NCI-H510A (cell line): ENCODE data around the gene CDK6.

Experiments used
- DNase-seq: peaks from one replicate; lab custom pipeline; 2025; lab: John Stamatoyannopoulos, UW

The CDK6 gene

DNA sequence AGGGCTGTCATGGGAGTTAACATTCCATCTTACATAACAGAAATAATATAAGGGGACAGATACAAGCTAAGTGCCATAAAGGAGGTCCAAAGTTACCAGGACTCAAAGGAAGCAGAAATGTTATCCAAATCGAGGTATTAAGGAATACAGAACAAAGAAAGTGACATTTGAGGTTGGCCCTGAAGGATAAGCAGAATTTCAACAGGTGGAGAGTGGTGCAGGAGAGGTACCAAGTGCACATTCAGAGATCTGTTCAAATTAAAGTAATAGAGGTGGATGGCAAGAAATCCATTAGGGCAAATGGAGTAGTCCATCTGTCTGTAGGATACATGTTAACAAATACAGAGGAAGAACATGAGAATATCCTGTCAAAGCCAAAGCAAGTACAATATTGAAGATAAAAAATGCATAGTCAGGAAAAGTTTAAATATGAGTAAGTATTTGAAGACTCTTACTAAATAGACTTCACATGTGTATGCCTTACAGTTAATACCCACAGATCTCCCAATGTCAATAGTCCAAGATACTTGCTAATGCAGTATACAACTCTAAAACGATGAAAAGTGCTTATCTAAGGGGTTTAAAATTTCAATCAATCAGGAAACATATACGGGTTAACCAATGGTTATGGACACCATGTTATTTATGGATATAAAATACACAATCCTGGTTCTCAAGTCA lies 10.0 kb downstream of the CDK6 start:
- DNase-seq = no peak

DNA sequence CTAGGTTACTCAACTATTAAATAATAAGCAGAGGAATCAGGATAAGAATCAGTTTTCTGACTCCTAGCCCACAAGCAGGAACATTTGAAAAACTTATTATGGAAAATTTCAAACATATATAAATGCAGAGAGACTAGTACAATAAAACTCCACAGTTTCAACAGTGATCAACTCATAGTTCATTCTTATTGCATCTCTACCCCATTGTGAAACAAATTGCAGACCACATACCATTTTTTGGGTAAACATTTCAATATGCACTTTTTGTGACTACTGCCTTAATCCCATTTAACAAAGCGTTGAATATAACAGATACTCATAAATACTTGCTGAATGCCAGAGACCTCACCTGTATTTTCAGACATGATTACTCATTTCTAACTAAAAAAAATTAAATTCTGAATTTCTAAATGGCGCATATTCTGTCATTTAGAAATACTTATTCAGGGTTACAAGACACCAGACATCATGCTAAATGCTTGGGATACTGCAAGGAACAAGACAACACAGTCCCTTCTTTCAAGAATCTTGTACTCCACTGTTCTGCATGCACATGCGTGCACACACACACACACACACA lies 11.4 kb downstream of the CDK6 start:
- DNase-seq = no peak

DNA sequence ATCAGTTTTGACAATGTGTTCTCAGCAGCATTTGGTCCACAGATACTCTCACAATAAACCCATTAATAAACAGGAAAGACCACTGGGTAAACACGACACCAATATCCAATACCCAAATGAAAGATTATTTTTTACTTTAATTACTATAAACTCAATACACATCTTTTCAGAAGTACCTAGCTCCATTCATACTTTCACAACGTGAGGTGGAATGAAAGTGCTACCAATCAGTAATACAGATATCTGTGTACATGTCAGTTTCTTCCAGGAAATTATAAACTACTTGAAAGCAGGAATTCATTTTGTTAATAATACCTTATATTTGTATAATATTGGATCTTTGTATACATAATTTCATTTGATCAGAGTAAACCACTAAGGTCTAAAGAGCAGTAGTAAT lies 11.9 kb downstream of the CDK6 start:
- DNase-seq = no peak

DNA sequence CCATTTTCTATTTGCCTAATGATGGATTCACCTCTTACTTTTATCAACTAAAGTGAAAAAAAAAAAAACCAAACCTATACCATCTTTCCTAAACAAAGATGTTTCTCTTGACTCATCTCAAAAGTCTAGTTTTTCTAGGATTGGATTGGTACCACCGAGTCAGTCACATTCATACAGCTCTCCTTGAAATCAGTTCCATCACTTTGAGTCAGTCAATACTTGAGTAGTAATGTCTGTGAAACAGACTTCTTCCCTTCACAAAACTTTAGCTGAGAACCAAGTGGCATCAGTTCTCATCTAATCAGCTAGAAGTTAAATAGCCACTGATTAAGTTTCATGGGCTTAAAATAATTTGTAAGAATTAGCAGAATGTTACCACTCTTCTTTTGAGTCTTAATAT lies 13.3 kb downstream of the CDK6 start:
- DNase-seq = no peak

- DNase-seq = no peak
Observed at GRCh38 chr7:92820191-92820590, 16.2 kb downstream of the CDK6 start.

- no peak for DNase-seq
Observed at GRCh38 chr7:92817398-92817797, 19.0 kb downstream of the CDK6 start.

GRCh38 chr7:92815412-92815811 lies 21.0 kb downstream of the CDK6 start:
- DNase-seq = no peak

DNA sequence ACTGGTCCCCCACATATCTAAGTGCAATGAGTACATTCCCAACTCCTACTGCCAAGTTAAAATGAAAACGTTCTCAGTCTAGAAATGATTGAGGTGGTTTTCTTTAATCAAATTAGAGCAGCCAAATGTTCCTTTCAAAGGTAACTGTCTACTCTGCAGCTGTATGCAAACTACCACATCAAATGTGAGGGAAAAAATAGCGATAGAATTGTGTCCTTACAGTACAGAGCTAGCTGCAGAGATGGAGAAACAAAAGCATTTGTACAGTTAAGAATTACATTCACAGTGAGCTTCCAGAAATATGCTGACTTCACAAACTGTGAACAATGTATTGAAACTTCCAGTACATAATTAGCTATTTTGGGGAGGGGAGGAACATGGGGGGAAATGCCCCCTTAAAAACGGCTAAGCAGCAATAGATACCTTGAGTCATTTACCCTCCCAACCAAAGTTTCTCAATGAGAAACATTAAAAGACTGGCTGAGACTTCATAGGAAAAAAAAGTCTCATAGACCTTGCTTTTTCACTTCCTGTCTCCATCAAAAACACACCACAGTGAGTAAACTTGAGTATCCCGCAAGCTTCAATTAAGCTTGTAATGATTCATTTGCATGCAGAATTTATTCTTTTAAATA lies 22.9 kb downstream of the CDK6 start:
- DNase-seq = no peak

DNA sequence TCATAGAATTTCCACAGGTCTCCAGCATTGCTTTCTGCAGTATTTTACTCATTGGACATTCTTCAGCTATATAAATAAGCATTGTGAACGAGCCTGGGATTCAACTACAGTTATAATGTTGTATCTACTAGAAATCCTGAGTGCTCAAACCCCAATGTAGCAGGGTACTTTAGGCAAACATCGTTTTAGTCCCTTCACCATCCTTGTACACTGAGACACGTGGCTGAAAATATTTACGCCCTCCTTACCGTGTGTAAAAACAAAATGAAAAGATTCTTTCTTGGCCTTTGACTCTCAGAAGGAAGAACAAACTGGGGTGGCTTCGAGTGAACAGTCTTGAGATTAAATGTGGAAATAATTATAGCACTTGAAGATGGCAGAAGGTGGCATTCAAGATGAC lies 25.2 kb downstream of the CDK6 start:
- DNase-seq = no peak

DNA sequence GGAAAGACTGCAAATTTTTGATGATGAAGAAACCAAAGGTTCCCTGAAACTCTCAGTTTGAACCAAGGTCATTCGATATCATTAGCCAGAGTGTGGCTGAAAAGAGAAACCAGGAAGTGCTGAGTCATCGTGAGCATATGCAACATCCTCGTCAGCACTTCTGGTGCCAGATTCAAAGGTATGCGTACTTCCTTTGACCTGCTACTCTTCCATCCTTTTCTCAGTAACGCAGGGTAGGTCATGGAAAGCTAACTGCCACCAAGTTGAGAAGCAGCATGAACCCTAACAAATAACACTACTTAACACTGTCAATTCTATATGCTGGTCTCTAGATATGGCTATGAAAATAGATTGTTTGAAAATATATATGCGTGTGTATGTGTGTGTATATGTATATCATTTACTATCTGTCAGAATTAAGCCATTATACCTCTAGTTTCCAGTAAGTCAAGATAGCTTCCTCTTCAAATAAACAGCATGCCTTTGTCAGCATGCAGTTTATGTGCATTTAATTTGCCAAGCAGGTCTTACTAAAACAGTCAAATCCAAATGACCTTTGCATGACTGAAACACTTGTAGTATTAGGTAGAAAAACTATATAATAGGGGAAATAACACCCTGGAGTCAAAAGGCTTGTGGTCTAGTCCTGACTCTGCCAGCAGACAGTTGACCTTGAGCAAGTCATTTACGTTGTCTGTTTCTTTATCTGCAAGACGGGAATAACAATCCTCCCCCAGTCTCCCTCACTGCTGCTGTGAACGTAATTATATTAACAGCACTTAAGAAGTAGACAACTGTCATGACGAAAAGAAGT lies 26.4 kb downstream of the CDK6 start:
- peak; percentile 42 for DNase-seq

DNA sequence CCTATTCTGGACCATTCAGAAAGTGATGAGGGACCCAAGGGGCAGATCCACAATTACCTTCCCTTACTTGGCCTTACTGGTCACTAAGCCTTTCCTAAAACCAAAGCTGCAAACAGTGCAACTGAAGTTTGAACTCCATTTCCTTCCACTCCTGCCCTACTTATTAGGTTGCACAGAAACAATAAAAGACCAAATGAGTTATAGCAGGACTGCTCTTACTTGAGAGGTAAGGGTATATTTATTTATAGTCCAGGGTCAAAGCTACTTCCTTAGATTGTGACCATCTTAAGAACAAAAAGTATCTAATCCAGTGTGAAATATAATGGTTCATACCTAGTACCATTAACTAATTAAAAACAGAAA lies 27.0 kb downstream of the CDK6 start:
- DNase-seq = no peak

- no peak for DNase-seq
Observed at GRCh38 chr7:92808635-92809034, 27.7 kb downstream of the CDK6 start.

GRCh38 chr7:92808006-92808405 lies 28.4 kb downstream of the CDK6 start:
- DNase-seq = no peak

DNA sequence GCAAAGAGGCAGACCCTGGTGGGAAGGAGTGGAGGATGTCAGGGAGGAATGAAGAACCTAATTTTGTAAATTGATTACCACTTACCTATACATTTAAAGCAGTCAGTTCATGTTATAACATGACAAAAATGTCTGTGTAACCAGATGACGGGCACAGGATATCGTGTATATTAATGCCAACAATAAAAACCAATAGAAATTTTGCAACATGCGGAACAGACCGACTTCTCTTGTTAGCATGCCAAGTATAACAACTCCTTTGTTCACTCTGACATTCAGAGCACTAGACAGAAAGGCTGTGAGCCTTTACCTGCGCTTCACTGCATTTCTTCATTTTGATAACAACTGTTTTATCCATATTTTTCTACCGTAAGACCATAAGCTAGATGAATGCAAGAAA lies 29.9 kb downstream of the CDK6 start:
- DNase-seq = no peak

DNA sequence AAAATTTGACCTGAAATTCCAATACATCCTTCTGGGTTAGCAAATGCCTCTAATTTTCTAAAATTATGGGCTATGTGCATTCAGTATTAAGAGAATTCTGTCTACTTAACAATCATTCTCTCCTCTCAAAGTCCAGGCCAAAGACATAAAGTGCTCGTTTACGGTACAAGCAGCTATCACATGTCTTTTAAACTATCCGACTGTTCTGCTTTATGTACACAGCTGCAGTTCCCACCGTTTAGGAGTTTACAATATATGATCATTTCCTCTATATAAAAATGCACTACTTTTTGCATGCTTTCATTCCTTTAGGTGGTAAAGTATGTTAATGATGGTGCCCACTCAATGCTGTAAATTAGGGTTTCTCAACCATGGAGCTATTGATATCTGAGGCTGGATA lies 34.0 kb downstream of the CDK6 start:
- no peak for DNase-seq

- DNase-seq = no peak
Observed at GRCh38 chr7:92799446-92800211, 36.7 kb downstream of the CDK6 start.

GRCh38 chr7:92798517-92799249 lies 37.7 kb downstream of the CDK6 start:
- no peak for DNase-seq

DNA sequence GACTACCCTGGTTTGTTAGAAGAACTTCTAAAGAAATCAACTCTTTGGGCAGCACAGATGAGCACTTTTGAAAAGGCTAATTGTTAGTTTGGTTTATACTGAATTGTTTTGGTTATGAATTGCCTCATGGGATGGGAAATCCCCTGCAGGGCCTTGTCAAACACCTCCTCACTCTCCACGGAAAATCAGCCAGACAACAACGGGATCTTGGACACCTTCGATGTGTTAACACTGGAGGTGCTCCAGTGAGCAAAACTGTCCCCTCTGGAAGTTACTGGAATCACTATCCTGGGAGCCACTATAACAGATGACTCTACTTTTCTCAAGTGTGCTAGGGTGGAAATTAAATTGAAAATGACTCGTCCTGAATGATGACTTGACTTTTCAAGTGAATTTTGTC lies 38.7 kb downstream of the CDK6 start:
- DNase-seq = no peak

DNA sequence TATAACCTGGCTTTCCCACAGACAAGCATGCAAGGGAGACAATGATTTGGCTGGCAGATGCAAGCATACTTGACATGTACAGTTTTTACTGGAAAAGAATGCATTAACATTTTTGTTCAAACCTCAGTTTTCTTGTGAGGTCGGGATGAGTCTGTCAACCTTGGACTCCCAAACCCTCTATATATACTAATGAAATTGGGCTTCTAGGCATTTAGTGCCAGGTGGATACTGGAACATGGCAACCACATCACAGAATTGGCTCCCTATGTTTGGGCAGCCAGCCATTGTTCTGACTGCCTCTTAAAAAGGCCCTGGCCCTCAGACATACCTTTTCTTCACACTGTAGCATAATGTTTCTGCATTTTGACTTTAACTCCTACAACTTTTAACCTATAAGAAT lies 39.1 kb downstream of the CDK6 start:
- no peak for DNase-seq

GRCh38 chr7:92794831-92795230 lies 41.5 kb downstream of the CDK6 start:
- no peak for DNase-seq

- DNase-seq = no peak
Observed at GRCh38 chr7:92794391-92794790, 42.0 kb downstream of the CDK6 start.
